Pons (tissue), 1 donor: ENCODE data around the gene DNAH9.

Source experiments
- DNase-seq: peaks from one replicate; pipeline ENCODE4 v3.0.0-alpha.2; 2016; ENCODE audit warnings: low spot score

DNAH9 gene

DNA sequence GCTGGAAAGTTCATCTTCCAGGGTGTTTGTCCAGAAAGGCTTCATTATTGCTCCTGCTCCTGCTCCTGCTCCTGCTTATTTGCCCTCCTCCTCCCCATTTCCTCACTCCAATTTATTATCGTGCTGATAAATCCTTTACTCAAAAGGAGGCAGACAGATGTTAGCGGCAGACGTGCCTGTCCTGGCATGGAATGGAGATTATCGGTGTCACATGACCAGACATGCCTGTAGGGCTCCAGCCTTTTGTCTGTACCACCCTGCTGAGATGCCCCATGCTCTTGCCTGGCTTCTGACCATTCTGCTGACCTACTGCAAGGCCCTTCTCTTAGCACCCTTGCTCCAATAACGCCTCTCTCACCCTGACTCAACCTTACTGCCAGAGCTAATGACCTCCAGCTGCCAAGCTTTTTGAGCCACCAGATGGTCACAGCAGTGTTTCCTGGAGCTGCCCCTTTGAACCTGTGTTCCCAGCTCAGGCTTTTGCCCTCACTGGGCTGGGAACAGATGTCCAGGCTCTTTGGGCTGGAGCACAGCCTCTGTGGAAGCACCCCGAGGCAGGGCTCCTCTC, 12.8 kb downstream of the DNAH9 start:
- no peak for DNase-seq

DNA sequence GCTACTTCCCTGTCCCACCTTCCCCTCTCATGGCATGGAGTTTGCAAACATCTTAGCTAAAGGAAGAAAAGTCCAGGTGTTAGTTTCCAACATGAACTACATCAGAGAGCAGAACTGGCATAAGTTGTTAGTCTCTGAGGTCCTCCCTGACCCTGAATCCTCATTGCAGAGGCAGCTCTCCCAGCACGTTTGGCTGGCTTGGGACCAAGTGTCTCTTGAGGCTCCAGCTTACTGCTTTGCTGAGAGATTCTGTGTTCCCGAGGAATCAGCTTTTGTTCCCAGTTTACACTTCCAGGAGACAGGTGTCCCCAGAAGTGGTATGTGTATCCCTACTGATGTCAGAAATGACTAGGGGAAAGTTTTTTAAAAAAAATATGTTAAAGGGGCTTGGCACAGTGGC, 14.7 kb downstream of the DNAH9 start:
- no peak for DNase-seq

DNA sequence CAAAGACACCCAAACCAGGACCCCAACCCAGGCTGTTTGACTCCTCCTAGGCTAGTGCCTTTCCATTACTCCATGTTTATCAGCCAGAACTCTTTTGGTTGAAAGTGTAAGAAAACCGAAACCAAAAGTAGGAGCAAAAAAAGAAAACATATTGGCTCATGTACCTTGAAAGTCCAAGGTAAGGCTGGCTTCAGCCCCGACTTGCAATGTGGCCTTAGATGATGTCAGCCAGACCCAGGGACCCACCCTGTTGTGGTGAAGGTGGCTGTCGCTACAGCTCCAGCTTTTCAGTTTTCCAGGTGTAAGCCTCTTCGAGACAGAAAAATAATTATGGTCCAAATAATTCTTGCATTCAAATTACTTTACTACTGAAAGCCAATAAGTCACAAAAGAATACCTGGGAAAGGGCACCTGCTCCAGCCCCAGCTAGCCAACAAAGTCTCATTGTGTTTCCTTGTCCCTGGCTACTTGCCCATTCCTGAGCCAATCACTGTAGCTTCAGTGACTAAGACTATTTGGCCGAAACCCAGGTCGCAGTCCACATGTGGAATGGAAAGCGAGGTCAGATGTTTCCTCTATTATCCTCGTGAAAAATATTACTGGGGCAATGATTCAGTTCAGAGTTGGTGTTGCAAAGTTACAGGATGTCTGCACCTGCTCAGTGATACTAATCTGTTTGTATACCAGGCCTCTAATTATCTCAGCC, 20.7 kb downstream of the DNAH9 start:
- no peak for DNase-seq

DNA sequence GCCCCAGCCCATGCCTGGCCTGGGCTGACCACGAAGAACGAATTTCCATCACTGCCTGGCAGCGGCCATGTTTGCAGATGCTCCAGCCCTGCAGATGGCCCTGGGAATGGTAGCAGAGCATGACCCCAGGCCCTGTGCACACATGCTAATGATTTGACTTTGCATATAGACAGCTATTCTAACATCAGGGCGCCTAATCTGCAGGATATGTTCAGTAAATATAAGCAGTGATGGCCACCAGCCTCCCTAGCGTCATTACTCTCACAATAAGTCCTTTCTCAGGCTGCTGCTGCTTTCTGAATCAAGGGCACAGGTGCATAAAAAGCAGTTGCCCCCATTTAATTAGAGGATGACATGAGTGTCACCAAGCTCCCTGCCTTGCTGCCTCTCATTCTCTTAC, 24.2 kb downstream of the DNAH9 start:
- no peak for DNase-seq

DNA sequence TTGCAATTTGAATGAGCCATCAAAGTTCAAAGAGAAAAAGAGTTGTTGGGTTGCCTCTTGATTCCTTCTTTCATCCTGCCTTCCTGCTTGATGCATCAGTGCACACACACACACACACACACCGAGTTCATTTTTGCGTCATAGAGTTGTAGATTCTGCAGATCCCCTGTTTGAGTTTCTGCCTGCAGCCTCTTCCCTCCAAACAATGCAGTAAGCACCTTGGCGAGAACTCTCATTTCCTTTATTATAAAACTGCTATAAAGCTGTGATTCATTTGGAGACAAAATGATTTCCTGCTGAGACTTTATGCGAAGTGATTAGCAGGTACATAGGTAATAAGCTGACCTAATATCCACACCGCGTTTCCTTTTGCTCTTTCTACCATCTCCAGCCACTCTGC, 26.7 kb downstream of the DNAH9 start:
- no peak for DNase-seq

DNA sequence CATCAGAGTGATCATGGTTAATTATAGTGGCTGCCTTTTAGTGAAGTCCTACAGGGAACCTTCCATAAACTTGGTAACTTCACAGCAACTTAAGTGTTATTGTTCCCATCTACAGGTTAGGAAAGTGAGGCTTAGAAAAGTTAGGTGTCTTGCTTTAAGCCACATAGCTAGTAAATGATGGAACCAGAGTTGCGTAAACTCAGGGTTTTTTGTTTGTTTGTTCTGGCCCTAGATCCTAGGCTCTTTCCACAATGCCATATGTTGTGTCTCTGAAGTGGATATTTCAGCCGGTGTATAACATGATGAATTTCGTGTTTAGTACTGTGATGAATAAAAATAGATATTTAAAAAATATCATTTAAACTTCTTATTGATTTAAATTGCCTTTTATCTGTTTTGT, 27.6 kb downstream of the DNAH9 start:
- DNase-seq, result no peak

GRCh38 chr17:11627301-11627940, 29.2 kb downstream of the DNAH9 start:
- DNase-seq, result no peak

DNA sequence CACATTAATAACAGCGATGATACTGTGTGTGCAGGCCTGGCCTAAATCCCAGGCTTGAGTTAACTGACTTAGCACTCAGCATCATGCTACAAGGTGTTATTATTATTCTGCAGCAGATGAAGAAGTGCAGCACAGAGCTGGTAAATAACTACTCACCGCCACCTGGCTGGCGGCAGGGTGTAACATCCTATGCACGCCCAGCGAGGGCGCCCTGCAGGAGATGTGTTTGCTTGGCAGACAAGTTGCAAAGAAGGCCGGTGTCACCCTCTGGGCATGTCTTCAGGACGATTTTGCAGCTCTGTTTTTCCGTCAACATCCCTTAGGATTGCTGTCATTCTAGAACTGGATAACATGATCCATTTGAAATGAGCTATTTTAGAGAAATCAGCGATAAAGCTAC, 30.1 kb downstream of the DNAH9 start:
- no peak for DNase-seq

DNA sequence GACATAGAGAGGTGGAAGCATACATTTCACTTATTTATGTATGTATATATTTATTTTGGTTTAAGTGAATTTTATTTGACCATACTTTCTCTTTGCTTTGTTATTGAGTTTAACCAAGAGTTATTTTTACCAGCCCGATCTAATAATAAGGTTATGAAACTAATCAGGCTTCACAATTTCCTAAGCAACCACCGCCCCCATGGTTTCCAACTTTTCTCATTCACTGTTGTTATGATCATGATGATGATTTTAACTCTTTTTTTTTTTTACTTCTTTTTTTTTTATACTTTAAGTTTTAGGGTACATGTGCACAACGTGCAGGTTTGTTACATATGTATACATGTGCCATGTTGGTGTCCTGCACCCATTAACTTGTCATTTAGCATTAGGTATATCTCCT, 30.6 kb downstream of the DNAH9 start:
- DNase-seq, result no peak

DNA sequence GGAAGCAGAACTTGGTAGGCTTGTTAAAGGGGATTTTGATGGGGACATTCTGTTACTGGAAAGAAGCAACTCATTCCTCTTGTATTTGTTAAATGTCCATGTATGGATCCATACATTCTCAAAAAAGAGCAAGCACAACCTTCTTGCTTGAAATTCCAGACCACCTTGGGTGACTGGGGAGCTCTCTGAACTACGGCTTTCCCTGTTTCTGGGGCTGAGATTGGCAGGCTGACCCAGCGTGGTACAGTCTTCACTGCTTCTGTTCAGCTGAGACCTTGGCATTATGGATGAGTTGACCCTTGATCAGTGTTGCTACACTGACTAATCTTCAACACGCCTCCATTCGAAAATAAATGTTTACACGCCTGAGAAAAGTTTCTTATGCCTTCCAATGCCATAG, 38.5 kb downstream of the DNAH9 start:
- DNase-seq, result no peak

DNA sequence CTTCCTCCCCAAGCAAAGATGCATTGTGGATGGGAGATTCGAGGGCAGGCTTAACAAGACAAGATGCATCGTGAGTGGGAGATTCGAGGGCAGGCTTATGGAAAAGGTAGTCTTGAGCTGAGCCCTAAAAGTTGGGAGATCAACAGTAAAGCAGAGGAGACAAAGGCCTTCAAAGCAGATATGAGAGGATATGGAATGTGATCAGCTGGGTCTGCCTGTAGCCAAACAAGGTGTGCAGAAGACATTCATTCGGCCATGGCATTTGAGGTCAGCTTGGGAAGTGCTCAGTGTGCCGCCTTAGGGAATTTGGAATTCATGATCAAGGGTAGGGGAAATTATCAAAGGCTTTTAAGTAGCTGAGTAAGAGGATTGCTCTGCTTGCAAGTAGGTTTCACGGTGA, 39.5 kb downstream of the DNAH9 start:
- DNase-seq, result no peak

- DNase-seq, result no peak
Measured at GRCh38 chr17:11638700-11639265, 40.5 kb downstream of the DNAH9 start.

- DNase-seq, result no peak
Measured at GRCh38 chr17:11639736-11640462, 41.6 kb downstream of the DNAH9 start.

- DNase-seq, result no peak
Measured at GRCh38 chr17:11640463-11640814, 42.2 kb downstream of the DNAH9 start.

DNA sequence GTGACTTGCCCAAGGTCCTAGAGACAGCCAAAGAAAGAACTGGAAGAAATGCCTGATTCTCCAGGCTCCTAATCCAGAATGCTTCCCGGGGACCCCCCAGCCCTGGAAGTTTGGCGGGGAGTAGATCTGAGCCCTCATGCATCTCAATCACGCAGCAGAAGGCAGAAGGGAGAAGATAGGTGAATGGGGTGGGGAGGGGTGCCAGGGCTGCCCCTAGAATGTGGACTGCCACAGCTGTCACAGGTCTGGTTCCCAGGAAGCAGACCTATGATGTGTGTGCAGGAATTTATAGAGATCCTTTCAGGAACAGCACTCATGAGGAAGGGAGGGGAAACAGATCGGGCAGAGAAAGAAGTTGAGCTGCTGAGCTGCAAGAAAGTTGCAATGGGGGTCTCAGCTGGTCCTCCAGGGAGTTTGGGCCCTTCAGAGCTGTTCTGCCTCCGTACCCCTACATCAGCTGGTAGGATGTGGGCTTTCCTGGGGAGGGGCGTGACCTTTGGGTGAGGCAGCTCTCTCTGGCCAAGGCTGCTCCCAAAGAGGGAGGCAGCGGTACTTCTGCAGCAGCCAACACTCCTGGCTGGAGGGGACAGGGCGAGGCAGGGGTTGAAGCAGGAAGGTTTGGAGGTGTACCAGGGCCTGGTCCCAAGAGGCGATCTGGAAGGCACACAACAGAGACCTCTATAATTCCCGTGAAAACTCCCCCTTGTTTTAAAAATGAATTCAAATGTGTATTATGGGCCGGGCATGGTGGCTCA, 43.4 kb downstream of the DNAH9 start:
- DNase-seq, result no peak

- no peak for DNase-seq
Measured at GRCh38 chr17:11642655-11643054, 44.4 kb downstream of the DNAH9 start.

DNA sequence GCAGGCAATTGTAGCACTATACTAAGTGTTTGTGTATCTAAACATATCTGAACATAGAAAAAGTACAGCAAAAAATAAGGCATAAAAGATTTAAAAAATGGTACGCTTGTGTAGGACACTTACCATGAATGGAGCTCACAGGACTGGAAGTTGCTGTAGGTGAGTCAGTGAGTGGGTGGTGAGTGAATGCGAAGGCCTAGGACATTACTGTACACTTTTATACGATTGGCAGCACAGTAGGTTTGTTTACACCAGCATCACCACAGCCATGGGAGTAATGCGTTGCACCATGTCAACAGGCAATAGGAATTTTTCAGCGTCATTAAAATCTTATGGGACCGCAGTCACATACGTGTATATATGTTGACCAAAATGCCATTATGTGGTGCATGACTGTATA, 45.6 kb downstream of the DNAH9 start:
- no peak for DNase-seq

- DNase-seq, result peak; percentile 94
Measured at GRCh38 chr17:11644265-11645212, 46.3 kb downstream of the DNAH9 start.

GRCh38 chr17:11645426-11645825, 47.2 kb downstream of the DNAH9 start:
- DNase-seq, result no peak

GRCh38 chr17:11651089-11651488, 52.8 kb downstream of the DNAH9 start:
- DNase-seq, result no peak

DNA sequence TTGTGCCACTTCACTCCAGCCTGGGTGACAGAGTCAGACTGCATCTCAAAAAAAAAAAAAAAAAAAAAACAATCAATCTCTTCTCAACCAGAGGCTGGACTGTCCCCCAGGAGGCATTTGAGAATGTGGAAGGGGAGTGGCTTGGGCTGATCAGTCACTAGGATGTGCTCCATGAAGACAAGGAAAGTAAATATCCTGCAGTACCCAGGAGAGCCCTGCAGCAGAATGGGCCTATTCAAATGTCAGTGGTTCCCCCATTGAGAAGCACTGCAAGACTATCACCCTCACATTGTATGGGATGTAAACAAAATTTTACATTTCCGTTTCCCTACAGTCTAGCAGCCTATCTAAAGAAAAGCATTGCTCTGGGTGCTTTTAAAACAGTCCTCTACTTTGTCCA, 70.3 kb downstream of the DNAH9 start:
- DNase-seq, result no peak
